Retina (tissue), 1 donor: ENCODE results near the gene CD1C.
"Not testable (repeated sequence)": the region's sequence is repeated elsewhere in the genome, so short reads cannot be mapped to it uniquely, and the experiment has no call there.

Experiments
- DNase-seq: peaks from one replicate; pipeline ENCODE4 v3.0.0-alpha.2; 2016

The CD1C gene

DNA sequence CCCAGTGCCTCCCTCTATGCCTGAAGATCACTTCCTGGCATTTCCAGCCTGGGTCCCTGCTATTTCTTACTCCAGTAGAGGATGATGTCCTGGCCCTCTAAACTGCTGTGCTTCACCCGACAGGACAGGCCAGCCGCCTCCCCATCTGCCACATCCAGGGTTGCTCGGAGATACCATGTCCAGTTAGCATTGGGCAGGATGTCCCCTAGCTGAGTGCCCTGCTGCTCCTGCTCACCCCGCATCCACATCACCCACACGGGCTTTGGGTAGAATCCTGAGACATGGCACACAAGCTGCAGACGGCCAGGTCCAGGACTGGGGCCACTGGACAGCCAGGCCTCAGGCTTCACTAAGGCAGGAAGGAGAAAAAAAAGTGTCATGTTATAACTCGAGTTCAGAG, 39.6 kb downstream of the CD1C start:
- DNase-seq: no peak

DNA sequence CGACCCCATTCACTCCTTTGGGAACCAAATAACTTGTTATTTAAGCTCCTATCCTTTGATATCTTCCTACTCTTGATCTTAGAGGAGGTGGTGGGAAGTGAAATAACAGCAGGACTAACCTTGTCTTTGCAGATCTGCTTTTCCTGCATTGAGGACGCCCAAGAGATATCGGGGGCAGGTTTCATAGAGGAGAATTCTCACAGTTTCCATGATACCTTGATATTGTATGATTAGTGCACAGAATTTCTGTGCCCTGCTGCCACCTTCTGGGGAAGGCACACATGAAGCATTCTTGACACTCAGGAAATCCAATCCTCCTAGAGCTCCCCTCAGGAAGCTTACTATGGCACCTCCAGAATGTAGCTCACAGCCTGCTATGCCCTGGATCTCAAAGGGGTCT, 40.0 kb downstream of the CD1C start:
- DNase-seq: no peak

DNA sequence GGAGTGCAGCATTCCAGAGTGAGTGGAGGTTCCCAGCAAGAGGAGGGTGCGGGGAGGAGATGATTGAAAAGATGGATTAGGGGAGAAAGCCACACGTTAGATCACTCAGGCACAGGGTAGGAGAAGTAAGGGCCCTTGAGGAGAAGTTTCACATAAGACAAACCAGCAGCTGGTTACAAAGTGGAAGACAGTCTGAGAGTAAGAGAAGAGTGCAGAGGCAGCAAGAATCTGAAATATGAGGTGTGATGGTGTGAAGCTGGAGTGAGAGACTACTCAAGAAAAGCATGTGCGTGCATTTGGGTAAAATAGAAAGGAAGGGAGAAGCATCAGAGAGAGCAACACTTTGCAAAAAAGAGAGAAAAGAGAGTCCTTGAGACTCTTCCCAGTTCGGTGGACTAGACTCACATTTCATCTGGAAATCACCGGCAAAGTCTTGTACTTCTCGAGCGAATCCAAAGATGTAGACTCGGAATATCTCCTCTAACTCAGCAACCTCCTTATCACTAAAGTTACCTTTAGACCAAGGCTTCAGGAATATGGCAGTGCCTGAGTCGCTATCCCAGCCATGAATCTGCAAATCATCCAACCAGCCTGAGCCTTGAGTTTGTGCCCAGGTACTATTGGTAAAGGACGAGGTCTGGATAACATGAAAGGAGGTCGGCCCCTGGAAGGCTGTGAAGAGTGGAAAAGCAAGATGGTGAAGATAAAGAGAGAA, 40.8 kb downstream of the CD1C start:
- no peak for DNase-seq

DNA sequence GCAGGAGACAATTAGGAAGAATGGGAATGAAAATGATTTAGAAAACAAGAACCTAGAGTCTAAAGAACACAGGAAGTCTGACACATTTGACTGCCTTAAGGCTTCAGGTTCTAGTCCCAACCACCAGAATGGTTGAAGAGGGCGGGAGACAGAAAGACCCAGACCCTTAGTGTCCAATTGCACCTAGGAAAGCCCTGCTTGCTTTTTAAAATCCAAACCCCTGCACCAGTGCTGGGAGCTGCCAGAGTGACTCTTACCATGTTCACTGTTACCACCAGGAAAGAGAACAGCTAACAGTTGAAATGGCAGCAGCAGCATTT, 41.3 kb downstream of the CD1C start:
- DNase-seq: no peak

DNA sequence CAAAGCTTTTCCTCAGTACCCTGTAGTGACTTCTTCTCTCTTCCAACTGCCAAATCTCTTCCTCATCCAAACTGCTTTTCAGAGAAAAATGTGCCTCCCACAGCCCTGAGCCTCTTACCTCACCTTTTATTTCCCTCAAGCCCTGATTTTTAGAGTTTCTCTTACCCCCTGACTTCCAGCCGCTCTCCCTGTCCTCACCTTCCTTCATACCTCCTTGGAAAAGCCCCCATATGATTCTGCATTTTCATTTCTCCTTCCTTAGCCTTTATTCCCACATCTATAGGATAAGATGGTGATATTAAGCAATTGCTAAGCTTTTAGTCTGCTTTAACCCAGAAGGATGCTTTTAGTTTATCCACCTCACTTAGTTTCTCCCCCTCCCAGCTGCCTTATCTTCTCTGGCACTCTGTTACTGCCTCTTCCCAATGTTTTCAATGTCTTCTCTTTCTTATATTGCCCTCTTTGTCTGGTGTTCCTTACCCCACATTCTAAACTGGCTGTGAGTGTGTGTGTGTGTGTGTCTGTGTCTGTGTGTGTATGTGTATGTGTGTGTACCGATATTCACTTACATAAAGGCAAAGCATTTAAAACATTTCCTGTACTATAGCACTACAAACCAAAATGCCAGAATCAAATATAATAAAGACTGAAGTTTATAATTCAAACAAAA, 41.9 kb downstream of the CD1C start, which contains the start of gene CD1B:
Gene CD1B, minus strand, starts transcription at position 51 of the 670 bp plus-strand sequence. CDS start 108 bp downstream, outside the sequence.
- DNase-seq: no peak

DNA sequence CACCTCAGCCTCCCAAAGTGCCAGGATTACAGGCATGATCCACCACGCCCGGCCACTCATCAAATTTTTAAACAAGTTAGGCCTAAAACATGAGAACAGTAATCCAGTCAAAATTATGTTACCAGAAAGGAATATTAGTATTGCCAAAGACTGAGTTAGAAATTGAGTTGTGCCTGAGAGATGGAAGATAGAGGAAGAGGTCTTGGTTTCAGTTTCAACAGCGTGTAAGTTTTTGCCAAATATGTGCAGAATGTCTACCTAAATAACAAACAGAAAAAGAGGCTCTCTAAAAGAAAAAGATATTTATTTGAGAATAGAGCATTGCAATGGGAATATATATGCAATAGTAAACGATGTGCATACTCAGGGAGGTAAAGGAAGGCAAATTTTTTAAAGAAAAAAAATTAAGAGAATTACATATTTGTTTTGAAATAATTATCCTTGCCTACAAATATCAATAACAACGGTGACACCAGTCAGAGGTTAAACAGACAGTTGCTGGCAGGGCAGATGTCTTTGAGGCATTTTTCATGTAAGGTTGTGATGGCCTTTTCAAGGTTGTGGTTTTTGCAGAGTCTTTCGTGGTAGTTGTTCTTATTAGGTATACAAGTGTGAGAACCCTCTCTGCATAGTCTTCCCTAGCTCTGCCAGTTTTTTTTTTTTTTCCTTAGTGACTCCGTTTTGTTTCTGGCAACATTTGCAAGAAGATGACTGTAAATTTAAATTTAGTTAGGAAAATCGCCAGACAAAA, 43.9 kb downstream of the CD1C start:
- DNase-seq: no peak

DNA sequence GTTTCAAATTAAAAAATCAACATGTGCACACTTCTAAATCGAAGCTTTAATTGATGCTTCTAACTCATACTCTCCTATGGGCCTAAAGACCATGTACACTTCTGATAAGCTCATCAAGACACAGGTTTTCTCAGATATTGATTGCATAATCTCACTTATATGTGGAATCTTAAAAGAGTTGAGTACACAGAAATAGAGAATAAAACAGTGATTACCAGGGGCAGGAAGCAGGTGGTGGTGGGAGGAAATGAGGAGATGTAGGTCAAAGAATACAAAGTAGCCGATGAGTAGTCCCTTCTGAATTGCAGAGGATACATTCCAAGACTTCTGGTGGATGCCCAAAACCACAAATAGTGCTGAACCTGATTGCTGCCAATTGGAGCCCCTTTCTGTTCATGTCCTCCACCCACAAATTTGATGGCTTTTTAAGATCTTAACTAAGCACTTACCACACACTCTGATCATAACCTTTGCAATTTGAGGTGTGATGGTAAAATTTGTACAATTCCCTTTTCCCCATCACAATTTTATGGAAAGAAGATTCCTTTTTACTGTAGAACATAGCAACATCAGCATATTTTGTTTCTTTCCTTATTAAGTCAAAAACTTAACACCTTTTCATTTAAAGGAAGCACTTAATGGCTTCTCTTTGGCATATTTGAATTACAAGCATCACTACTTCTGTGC, 44.9 kb downstream of the CD1C start:
- no peak for DNase-seq

DNA sequence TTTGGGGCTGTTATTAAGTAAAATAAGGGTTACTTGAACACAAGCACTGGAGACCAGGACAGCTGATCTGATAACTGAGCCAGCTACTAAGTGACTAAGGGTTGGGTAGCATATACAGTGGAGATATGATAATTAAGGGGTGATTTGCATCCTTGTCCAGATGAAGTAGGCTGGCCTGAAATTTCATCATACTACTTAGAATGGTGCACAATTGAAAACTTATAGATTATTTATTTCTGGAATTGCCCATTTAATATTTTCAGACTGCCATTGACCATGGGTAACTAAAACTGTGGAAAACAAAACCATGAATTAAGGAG, 45.5 kb downstream of the CD1C start:
- DNase-seq: no peak

DNA sequence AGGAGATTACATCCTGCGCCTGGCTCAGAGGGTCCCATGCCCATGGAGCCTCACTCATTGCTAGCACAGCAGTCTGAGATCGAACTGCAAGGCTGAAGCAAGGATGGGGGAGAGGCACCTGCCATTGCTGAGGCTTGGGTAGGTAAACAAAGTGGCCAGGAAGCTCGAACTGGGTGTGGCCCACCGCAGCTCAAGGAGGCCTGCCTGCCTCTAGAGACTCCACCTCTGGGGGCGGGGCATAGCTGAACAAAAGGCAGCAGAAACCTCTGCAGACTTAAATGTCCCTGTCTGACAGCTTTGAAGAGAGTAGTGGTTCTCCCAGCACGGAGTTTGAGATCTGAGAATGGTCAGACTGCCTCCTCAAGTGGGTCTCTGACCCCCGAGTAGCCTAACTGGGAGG, 46.7 kb downstream of the CD1C start:
- not testable (repeated sequence) for DNase-seq
